GM23338 (cell line): ENCODE measurements around the gene TRIM54.

Experiments
- EZH2 ChIP-seq: fragments of 200-600 bp; sonication (generic); IDR thresholded peaks from one replicate; pipeline ENCODE4 v1.8.0; 2017; ENCODE audit warnings: antibody characterized with exemption, mild to moderate bottlenecking, low read depth; ENCODE audit not compliant: unreplicated experiment
- EZH2phosphoT487 ChIP-seq: fragments of 200-600 bp; sonication (generic); IDR thresholded peaks from one replicate; pipeline ENCODE4 v1.8.1; 2018; ENCODE audit warnings: antibody characterized with exemption; ENCODE audit not compliant: unreplicated experiment
- JUNB ChIP-seq: IDR thresholded peaks from one replicate; pipeline ENCODE4 v1.6.1; 2016; ENCODE audit warnings: antibody characterized with exemption; ENCODE audit not compliant: unreplicated experiment
- POLR2AphosphoS5 ChIP-seq: IDR thresholded peaks from 2 replicates; pipeline ENCODE4 v1.6.1; 2016; ENCODE audit warnings: antibody characterized with exemption, low read depth
- TF ChIP-seq, protein P1 (sequence below), 2 experiments: fragments of 200-600 bp in 1 of 2; sonication (generic) in 1 of 2; conservative IDR thresholded peaks; 2 replicates each; pipeline versions ENCODE4 v1.5.1 to v1.6.1; 2016 to 2017; ENCODE audit warnings: antibody characterized with exemption in 2 of 2, low read depth in 2 of 2, mild to moderate bottlenecking in 2 of 2, moderate library complexity in 1 of 2
- TF ChIP-seq, protein P2 (sequence below): IDR thresholded peaks from one replicate; pipeline ENCODE4 v1.6.1; 2018; ENCODE audit warnings: antibody characterized with exemption; ENCODE audit not compliant: unreplicated experiment

GRCh38 chr2:27242614-27242951 lies 39.6 kb upstream of the TRIM54 start:
- TF ChIP-seq, protein P1, sequence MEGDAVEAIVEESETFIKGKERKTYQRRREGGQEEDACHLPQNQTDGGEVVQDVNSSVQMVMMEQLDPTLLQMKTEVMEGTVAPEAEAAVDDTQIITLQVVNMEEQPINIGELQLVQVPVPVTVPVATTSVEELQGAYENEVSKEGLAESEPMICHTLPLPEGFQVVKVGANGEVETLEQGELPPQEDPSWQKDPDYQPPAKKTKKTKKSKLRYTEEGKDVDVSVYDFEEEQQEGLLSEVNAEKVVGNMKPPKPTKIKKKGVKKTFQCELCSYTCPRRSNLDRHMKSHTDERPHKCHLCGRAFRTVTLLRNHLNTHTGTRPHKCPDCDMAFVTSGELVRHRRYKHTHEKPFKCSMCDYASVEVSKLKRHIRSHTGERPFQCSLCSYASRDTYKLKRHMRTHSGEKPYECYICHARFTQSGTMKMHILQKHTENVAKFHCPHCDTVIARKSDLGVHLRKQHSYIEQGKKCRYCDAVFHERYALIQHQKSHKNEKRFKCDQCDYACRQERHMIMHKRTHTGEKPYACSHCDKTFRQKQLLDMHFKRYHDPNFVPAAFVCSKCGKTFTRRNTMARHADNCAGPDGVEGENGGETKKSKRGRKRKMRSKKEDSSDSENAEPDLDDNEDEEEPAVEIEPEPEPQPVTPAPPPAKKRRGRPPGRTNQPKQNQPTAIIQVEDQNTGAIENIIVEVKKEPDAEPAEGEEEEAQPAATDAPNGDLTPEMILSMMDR (conservative IDR thresholded peaks at IDR 0.05; ENCODE audit: low read depth in 2 of 2) = no peak
- TF ChIP-seq POLR2AphosphoS5 = no peak
- no peak for TF ChIP-seq EZH2
- no peak for TF ChIP-seq JUNB
- no peak for TF ChIP-seq EZH2phosphoT487
- TF ChIP-seq, protein P2, sequence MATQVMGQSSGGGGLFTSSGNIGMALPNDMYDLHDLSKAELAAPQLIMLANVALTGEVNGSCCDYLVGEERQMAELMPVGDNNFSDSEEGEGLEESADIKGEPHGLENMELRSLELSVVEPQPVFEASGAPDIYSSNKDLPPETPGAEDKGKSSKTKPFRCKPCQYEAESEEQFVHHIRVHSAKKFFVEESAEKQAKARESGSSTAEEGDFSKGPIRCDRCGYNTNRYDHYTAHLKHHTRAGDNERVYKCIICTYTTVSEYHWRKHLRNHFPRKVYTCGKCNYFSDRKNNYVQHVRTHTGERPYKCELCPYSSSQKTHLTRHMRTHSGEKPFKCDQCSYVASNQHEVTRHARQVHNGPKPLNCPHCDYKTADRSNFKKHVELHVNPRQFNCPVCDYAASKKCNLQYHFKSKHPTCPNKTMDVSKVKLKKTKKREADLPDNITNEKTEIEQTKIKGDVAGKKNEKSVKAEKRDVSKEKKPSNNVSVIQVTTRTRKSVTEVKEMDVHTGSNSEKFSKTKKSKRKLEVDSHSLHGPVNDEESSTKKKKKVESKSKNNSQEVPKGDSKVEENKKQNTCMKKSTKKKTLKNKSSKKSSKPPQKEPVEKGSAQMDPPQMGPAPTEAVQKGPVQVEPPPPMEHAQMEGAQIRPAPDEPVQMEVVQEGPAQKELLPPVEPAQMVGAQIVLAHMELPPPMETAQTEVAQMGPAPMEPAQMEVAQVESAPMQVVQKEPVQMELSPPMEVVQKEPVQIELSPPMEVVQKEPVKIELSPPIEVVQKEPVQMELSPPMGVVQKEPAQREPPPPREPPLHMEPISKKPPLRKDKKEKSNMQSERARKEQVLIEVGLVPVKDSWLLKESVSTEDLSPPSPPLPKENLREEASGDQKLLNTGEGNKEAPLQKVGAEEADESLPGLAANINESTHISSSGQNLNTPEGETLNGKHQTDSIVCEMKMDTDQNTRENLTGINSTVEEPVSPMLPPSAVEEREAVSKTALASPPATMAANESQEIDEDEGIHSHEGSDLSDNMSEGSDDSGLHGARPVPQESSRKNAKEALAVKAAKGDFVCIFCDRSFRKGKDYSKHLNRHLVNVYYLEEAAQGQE = no peak
